DMS53 treated with DMSO at 0.1 percent for 48 hours (cell line): ENCODE measurements around the gene GBP3.
"Not testable (repeated sequence)": the region's sequence is repeated elsewhere in the genome, so short reads cannot be mapped to it uniquely, and the experiment has no call there.

ENCODE experiments used
- DNase-seq: peaks from one replicate; lab custom pipeline; 2025; ENCODE audit not compliant: unreplicated experiment; lab: John Stamatoyannopoulos, UW

GBP3 gene, protein sequence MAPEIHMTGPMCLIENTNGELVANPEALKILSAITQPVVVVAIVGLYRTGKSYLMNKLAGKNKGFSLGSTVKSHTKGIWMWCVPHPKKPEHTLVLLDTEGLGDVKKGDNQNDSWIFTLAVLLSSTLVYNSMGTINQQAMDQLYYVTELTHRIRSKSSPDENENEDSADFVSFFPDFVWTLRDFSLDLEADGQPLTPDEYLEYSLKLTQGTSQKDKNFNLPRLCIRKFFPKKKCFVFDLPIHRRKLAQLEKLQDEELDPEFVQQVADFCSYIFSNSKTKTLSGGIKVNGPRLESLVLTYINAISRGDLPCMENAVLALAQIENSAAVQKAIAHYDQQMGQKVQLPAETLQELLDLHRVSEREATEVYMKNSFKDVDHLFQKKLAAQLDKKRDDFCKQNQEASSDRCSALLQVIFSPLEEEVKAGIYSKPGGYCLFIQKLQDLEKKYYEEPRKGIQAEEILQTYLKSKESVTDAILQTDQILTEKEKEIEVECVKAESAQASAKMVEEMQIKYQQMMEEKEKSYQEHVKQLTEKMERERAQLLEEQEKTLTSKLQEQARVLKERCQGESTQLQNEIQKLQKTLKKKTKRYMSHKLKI

DNA sequence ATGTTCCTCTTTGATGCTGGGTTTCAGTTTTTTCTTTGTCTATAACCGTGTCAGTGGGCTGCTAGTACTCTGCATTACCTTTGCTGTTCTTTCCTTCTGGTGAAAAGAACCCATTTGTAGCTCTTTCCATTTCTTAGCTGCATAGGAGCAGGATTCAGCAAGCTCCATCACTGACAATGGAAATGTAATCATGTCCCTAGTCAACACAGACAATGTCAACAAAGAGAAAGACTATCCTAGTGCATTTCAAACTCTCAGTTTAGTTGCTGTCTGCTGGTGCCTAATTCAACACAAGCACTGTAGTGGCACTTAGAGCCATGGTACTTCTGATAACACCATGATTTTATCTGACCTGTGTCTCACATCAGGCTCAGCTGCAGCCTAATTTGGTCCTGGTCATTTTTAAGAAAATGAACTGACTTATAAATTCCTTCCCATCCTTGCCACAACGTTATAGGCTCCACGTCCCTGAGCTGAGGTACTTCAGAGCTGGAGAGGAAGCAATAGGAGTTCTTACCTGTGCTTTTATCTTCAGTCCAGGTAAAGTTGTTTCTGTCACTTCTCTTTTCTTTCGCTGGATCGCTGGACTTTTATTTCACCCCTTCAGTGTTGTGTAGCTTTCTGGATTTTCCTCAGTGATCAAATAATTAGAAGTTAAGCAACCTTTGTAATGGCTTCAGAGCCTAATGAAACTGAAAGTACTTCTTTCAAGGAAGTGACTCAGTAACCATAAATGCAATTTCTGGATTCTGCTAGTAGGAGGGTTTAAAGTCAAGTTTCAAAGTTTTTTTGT lies at the start of gene GBP3:
Gene GBP3, minus strand, starts transcription at position 700 of the 793 bp plus-strand sequence. CDS start 2,145 bp downstream, outside the sequence.
- peak; percentile 86 for DNase-seq

DNA sequence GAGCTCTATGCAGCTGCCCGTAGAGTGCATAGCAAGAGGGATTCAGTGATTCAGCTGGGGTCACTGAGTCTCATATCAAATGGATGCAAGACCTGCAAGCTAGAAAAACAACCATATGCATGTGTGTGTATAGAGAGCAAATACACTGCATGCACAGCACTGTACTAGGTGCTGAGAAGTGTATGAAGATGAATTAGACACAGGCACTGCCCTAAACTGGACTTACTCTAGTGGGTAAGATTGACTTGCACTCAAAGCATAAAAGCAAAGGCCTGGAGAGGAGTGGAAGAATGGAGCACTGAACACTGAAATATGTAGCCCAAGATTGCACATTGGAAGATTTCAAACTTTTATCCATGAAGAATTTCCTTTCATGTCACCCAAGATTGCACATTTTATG lies 47.8 kb upstream of the GBP3 start:
- DNase-seq: no peak

DNA sequence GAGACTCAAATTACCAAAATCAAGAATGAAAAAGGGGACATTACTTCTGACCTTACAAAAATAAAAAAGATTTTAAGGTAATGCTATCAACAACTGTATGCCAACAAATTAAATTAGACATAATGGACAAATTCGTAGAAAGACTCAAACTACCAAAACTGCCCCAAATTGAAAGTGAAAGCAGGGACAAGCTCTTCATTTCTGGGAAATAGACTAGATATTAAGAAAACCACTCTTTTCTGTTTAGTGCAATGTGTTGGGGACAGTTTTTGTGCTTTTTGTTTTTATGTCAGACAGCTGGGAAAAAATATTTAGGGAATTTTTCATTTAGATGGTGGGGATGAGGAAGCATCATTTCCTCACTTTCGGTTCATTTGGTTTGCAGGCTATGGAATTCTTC lies 47.3 kb upstream of the GBP3 start:
- DNase-seq: no peak

DNA sequence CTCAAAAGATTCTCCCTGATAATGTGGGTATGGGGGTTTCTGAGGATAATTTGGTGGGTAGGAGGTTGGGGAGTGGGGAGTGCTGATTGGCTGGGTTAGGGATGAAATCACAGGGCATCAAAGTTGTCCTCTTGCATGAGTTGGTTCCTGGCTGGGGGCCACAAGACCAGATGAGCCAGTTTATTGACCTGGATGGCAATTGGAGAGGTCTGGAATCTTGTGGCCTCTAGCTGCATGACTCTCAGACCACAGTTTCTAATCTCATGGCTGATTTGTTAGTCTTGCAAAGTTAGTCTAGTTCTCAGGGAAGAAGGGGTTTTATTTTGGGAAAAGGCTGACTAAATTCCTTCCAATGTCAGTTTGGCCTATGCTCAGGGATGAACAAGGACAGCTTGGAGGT lies 45.6 kb upstream of the GBP3 start:
- DNase-seq: no peak

DNA sequence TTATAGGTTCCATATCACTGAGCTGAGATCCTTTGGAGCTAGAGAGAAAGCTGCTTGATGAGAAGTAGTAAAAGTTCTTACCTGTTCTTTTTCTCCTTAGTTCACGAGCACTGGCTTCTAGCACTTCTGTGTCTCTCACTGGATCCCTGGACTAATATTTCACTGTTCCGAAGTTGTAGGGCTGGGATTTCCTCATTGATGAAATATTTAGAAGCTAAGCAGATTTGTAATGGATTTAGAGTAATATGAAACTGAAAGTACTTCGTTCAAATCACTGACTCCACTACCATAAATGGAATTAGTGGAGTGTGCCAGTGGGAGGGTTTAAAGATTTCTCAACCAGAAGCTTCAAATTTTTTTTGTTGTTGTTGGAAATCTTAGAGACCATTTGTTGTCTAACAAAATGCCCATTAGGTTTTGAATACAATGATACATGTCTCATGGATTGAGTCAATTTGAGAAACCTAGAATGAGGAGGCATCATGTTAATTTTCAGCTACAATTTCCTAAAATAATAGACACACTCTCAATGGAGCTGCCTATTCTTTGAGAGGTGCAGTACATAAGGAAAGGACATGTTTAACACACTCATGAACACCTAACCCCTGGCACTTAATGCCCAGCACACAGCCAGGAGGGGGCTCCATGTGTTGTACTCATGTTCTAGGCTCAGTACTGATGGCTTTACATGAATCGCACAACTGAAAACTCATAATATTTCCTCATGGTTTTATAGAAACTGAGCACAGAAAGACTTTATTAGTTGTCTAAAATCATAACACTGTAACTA lies 42.6 kb upstream of the GBP3 start, which contains the start of gene GBP1:
Gene GBP1, minus strand, starts transcription at position 130 of the 790 bp plus-strand sequence. CDS start 1,974 bp downstream, outside the sequence.
- DNase-seq: peak; percentile 12

DNA sequence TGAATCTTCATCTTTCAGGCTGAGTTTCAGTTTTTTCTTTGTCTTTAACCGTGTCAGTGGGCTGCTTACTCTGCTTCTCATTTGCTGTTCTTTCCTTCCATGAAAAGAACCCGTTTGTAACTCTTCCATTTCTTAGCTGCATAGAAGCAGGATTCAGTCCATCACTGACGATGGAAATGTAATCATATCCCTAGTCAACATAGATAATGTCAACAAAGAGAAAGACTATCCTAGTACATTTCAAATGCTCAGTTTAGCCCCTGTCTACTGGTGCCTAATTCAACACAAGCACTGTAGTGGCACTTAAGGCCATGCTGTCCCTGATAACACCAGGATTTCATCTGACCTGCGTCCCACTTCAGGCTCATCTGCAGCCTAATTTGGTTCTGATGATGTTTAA lies 42.0 kb upstream of the GBP3 start:
- DNase-seq: peak; percentile 61

DNA sequence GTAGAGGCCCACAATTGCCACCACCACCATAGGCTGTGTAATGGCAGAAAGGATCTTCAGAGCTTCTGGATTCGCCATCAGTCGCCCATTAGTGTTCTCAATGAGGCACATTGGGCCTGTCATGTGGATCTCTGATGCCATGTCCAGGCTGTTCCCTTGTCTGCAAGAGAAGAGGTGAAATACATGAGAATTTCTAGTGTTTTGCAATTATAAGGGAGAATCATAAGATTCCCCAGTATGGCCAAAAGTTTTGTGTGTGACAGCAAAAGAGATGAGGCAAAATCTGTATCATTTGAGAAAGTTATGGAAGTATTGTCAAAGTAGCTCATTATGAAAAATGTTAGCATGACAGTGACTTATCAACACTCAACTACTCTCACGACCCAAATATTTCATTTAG lies 40.4 kb upstream of the GBP3 start:
- DNase-seq: no peak

DNA sequence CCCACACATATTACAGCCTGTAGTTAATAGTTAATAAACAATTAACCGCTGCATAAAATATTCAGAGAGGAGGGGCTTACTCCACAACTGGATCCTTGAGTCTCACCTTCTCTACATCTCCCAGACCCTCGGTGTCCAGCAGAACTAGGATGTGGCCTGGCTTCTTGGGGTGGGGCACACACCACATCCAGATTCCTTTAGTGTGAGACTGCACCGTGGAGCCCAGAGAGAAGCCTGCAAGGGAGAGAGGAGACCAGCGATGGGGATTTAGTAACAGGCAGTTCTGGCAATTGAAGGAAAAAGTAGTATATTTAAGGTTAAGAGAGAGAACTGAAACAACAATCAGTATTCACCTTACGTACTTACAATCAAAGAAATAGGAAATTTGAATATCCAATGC lies 37.4 kb upstream of the GBP3 start:
- DNase-seq: no peak

DNA sequence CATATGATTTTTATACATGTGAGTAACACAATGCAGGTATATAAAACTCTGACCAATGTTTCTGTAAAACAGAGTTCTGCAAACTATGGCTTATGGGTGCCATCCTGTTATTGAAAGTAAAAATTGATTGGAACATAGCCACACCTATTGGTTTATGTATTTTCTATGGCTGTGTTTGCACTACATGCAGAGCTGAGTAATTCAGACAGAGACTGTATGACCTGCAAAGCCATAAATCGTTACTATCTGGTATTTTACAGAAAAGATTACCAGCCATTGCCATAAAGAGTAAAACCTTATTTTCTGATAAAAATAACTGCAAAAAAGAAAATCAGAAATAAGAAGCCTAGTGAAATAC lies 29.3 kb upstream of the GBP3 start:
- no peak for DNase-seq

DNA sequence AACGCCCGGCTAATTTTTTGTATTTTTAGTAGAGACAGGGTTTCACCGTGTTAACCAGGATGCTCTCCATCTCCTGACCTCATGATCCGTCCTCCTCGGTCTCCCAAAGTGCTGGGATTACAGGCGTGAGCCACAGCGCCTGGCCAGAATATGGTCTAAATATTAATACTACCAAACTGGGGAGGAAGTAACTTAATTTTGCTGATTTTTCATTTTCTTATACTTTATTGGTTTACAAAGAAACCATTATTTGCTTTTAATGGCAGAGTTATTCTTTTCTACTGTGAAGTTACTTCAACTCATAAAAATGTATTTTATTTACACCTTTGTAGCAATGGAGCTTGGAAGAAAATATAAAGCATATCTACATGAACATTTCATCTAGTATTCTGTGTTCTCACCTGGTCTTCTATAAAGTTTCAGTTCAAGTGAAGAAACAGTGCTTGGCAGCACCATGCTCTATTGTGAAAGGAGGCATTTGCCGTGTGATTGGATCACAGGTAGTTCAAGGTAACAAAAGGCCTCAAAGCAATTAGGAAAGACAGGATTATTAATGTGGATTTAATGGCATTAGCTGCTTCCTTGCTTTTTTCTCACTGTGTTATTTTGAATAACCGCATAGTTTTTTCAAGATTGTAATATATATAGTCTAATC lies 28.8 kb upstream of the GBP3 start:
- DNase-seq: no peak

DNA sequence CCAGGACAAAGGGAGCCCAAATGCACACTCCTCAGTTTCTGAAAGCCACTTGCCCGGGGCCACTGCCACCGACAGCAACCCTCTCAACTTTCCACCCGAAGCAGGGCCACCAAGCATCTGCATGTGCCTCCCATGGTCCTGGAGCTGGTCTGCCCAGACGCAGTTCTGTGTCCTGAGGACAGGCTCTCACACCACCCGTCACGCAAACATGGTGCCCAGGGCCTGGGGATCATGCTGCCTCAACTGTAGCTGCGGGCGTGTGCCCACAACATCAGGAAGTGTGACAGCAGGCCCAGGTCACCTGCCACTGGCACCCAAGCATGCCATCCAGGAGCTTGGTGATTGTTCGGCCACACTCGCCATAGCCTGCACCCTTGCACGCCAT lies 28.0 kb upstream of the GBP3 start:
- DNase-seq: no peak

DNA sequence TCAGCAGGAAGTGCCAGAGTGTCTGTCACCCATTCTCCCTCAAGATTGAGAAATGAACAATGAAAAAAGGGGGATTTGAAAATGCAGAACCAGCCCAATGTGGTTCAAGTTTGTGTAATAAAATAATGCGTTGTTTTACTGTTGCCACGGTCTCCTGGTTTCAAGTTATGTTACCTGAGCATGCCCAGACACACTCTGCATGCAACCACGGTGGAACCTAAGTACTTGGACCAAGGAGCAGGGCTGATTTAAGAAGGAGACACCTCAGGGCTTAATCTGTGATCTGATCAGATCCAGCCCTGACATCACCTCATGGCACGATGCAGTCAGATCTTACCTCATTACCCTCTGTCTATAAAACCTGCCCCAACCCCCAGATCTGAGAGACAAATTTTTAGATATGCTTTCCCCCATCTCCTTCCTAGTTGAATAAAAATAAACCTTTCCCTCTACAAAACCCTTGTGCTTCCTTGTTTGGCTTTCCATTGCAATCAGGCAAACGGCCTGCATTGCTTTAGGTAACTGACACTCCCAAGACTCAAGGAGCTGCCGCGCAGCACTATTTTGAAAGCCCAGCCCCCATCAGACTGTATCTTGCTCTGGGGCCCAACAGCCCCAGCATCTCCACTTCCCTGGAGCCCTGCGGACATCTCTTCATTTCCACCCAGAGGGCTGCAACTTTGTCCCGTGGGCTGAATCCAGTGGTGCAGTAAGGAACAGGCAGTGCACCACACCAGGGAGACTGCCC lies 27.4 kb upstream of the GBP3 start:
- not testable (repeated sequence) for DNase-seq

DNA sequence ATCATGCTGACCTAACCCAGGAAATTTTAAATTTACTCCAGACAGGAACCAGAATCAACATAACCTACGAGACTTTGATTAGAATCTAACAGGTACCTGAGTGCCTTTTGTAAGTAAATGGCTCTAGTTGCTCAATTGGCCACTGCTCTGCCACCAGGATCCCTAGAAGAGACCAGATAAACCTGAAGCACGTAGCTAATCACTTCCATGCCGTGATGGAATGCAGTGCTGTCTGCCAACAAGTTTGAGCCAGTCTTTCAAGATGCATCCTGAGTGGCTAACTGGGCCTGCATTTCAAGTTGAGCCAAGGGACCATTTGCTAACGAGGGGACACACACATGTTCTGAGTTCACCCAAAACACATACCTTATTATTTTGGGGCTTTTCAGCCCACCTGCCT lies 26.5 kb upstream of the GBP3 start:
- DNase-seq: not testable (repeated sequence)

DNA sequence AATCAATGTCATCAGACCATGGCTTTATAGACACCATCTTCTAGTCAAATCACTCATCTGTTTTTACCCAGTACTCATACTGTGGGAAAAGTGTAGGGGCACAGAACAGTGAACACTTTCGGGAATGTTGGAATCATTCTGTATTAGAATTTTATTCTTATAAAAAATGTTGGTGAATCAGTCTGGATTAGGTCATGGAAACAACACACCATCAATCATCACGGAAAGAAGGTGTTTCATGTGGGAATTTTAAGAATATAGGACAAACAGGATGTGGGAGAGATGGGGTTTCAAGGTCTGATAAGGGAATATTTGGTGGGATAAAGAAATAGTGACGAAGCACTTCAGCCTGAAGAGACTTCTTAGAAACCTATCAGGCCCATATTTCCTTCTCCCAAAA lies 25.1 kb upstream of the GBP3 start:
- no peak for DNase-seq

DNA sequence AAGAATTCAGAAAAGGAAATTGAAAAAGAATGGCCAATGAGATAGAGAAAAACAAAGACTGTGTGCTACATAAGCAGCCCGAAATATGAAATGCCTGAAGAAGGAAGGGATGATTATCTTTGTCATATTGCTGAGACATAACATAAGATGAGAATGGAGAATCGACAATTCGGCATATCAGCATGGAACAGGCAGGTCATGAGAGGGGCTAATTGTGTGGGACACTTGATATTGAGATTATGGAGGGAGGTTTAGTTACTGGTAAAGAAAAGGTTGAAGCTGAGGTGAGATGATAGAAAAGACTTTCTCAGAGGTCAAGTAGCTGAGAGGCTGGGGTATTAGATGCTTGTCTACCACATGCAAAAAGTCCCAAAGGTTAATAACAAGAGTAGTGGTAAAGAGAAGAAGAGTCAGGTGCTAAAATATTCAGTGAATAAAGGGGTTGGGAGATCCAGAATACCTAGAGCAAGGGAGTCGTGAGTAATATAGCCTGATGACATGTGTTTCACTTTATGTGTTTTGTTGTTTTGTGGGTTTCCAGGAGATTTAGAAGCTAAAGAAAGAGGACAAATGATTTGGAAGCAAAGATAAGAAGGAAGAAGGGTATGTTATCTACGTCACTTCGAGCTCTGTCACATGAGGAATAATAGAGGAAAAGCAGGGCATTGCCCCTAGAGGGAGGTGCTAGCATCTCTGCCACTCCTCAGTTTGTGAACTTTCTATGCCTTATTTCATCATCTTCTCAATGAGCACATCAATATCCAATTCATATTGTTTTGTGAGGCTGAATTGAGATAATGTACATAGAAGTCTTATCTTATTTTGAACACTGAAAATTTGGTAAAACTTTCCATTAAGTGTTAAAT lies 23.9 kb upstream of the GBP3 start:
- DNase-seq: not testable (repeated sequence)

DNA sequence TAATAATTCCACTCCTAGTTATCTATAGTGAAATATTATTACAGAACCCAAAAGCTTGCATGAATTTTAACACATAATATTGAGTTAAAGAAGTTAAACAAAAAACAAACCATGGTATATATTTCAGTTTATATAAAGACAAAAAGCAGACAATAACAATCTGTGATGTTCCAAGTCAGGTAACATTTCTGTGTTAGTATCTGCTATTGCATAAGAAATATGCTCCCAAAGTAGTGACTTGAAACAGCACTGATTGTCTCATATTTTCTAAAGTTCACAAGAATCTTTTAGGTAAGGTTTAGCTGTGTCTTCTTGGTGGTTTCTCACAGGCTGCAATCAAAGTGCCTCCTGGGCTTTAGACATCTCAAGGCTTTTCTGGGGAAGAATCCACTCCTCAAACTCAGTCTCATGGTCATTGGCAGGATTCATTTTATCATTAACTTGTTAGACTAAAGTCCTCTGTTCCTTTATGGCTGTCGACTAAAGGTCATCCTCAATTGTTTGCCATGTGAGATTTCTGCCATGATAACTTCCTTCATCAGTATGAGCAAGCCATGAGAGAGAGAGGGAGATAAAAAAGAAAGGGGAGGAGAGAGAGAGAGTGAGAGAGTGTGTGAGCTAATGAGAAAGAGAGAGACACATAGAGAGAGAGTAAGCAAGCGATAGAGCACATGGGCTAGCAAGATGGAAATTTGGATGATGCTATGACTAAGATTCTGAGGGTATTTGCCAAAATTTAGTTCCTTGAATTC lies 22.5 kb upstream of the GBP3 start:
- no peak for DNase-seq

DNA sequence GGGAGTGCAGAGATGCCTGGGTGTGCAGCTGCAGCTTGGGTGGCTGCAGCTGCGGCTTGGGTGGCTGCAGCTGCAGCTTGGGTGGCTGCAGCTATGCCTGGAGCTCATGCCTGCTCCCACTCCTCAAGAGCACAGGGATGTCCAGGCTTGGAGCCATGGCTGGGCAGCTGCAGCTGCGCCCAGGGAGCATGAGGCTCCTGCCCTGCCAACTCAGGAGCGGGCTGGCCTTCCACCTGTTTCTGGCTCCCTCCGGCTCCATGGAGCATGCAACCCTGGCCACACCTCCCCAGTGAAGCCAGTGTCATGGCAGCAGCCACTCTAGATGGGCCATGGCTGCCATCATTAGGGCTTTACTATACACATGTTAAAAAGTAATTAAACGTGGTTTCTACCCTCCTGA lies 21.3 kb upstream of the GBP3 start:
- DNase-seq: no peak

DNA sequence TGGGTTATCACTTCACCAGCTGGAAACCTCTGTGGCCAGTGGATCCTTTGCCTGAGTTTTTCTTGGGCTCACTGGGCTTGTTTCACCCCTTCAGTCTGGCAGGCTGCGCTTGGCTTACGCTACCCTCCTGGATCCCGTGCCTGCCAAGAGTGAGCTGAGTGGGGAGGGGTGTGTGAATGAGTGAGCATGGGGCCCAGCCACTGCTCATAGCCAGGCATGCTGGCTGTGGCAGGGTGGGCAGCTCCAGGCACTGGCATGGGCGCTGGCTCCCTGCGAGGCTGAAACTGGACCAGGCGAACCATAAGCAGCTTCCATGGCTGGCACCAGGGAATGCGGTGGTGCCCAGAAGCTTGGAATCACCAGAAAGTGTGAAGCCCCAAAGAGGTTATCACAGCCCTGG lies 19.8 kb upstream of the GBP3 start:
- DNase-seq: no peak
